Esophagus muscularis mucosa (tissue), 4 donors: Measurements from ENCODE around the gene GFER. TPM values are rescaled to one million over a fixed set of nuclear protein-coding genes. Genes with fewer than 3 reads are reported as not detected.

Experiments used
- DNase-seq: peaks from one replicate; pipeline ENCODE4 v3.0.0-alpha.2; 2017; ENCODE audit errors: extremely low spot score
- H3K27ac ChIP-seq, 4 donors: fragments of 200-600 bp; sonication (generic); replicated peaks in 1 of 4; 1 replicate in 3 of 4; 2 replicates in 1 of 4; pipeline ENCODE4 v1.5.1; 2016 to 2019; ENCODE audit warnings: mild to moderate bottlenecking in 1 of 4
- H3K27me3 ChIP-seq, 4 donors: fragments of 200-600 bp; sonication (generic); one replicate each; pipeline versions ENCODE4 v1.5.1 to v1.6.0; 2016 to 2019
- H3K36me3 ChIP-seq, 4 donors: fragments of 200-600 bp; sonication (generic); one replicate each; pipeline ENCODE4 v1.5.1; 2016 to 2019
- H3K4me1 ChIP-seq, 4 donors: fragments of 200-600 bp; sonication (generic); one replicate each; pipeline ENCODE4 v1.5.1; 2016 to 2019
- H3K4me3 ChIP-seq, 4 donors: fragments of 200-600 bp; sonication (generic); 1 replicate in 2 of 4; 2 replicates in 2 of 4; pipeline ENCODE4 v1.5.1; 2016 to 2019; ENCODE audit warnings: mild to moderate bottlenecking in 4 of 4, moderate library complexity in 1 of 4
- H3K9me3 ChIP-seq, 4 donors: fragments of 200-600 bp; sonication (generic); 1 replicate in 3 of 4; 2 replicates in 1 of 4; pipeline ENCODE4 v1.5.1; 2016 to 2019
- CTCF ChIP-seq, 3 experiments: fragments of 200-600 bp in 2 of 3; fragments of 450-650 bp in 1 of 3; sonication (generic) in 2 of 3; IDR thresholded peaks; one replicate each; pipeline ENCODE4 v1.5.1; 2017 to 2019; ENCODE audit warnings: antibody characterized with exemption in 3 of 3, mild to moderate bottlenecking in 2 of 3, moderate library complexity in 1 of 3
- EP300 ChIP-seq: sonication (generic); formaldehyde crosslinking; IDR thresholded peaks from one replicate; pipeline ENCODE4 v1.6.1; 2017; ENCODE audit warnings: antibody characterized with exemption
- POLR2A ChIP-seq: fragments of 450-650 bp; IDR thresholded peaks from one replicate; pipeline ENCODE4 v1.6.1; 2017; ENCODE audit warnings: antibody characterized with exemption, moderate library complexity, mild to moderate bottlenecking, low read depth
- POLR2AphosphoS5 ChIP-seq, 2 donors: sonication (generic); formaldehyde crosslinking; IDR thresholded peaks; one replicate each; pipeline ENCODE4 v1.6.1; 2017; ENCODE audit warnings: antibody characterized with exemption in 2 of 2
- WGBS: methylation state at CpG from one replicate; pipeline ENCODE4 v1.1.5; 2018; 5-methylcytosine and 5-hydroxymethylcytosine counted together
- intact Hi-C: fragments of 100-400 bp; cut with DNase I; formaldehyde crosslinking; loops from one replicate; pipeline ENCODE4 v1.15.1; 2023
- total RNA-seq, 4 donors: library from RNA; depleted of rRNA; stranded (reverse); fragments of >200 nt; gene quantifications; one replicate each; pipeline versions ENCODE4 v1.1.0 to v1.2.1, GENCODE V29; 2016

Gene GFER
- total RNA-seq, 4 donors from 2014 or later, result 14.1 to 38.5 (median 23.7) TPM

GRCh38 chr16:1991948-1992703 is 8.1 kb downstream of the GFER start:
- TF ChIP-seq POLR2A (no peak), POLR2AphosphoS5 (IDR thresholded peaks at IDR 0.05) (peak; percentile 37 to 39), EP300 (no peak), CTCF (IDR thresholded peaks at IDR 0.05) (no peak)
- peaks cover 0 to 15% (median 10%) of the 10 kb centered on the region in 4 donors for H3K36me3 ChIP-seq
- no peaks in the 10 kb centered on the region for H3K9me3 ChIP-seq
- H3K4me3 ChIP-seq, result peak overlapping the region; percentile 45 to 61 (median 48)
- intact Hi-C loops, result no loop called here
- H3K27ac ChIP-seq, result peak overlapping the region in 3 of 4 donors; percentile 35 to 54 (median 35)
- H3K4me1 ChIP-seq, result peaks cover 26 to 45% (median 40%) of the 10 kb centered on the region in 4 donors
- WGBS, result 2% methylated on average over 22 of the region's 96 CpGs
- peak; percentile 97 for DNase-seq
- H3K27me3 ChIP-seq, result peaks cover 3 to 48% (median 32%) of the 10 kb centered on the region in 4 donors

- no CpG with 5 or more reads among the region's 50 CpGs for WGBS
- peak overlapping the region; percentile 45 to 61 (median 48) for H3K4me3 ChIP-seq
- intact Hi-C loops, result no loop called here
Observed at GRCh38 chr16:1992704-1993317, 8.8 kb downstream of the GFER start.

GRCh38 chr16:1993731-1994131 is 9.7 kb downstream of the GFER start:
- peaks cover 10 to 27% (median 19%) of the 10 kb centered on the region in 4 donors for H3K36me3 ChIP-seq
- intact Hi-C loops, result no loop called here
- 75% methylated on average over 2 of the region's 2 CpGs for WGBS

More at GRCh38 chr16:1992704-1993317, 8.8 kb downstream of the GFER start:
- DNase-seq, result no peak
- Histone ChIP-seq H3K4me1 (peaks cover 26 to 51% (median 40%) of the 10 kb centered on the region in 4 donors), H3K9me3 (no peaks in the 10 kb centered on the region), H3K27me3 (peaks cover 3 to 48% (median 32%) of the 10 kb centered on the region in 4 donors), H3K27ac (peak overlapping the region in 1 of 4 donors; percentile 27), H3K36me3 (peaks cover 1 to 18% (median 10%) of the 10 kb centered on the region in 4 donors)
- no peak for TF ChIP-seq EP300
- no peak for TF ChIP-seq POLR2A
- no peak for TF ChIP-seq CTCF (IDR thresholded peaks at IDR 0.05)
- no peak for TF ChIP-seq POLR2AphosphoS5 (IDR thresholded peaks at IDR 0.05)

More at GRCh38 chr16:1993731-1994131, 9.7 kb downstream of the GFER start:
- no peak overlapping the region for H3K27ac ChIP-seq
- H3K9me3 ChIP-seq, result no peaks in the 10 kb centered on the region
- no peak overlapping the region for H3K4me3 ChIP-seq
- H3K4me1 ChIP-seq, result peaks cover 26 to 57% (median 43%) of the 10 kb centered on the region in 4 donors
- H3K27me3 ChIP-seq, result peaks cover 3 to 44% (median 28%) of the 10 kb centered on the region in 4 donors
- DNase-seq, result no peak
- no peak for TF ChIP-seq EP300
- TF ChIP-seq CTCF (IDR thresholded peaks at IDR 0.05), result no peak
- TF ChIP-seq POLR2A, result no peak
- no peak for TF ChIP-seq POLR2AphosphoS5 (IDR thresholded peaks at IDR 0.05)
